SK-N-MC (cell line): ENCODE results near the gene SCO2.

Source experiments
- EZH2 ChIP-seq: fragments of 200-600 bp; sonication (generic); IDR thresholded peaks from one replicate; pipeline ENCODE4 v1.6.1; 2017; ENCODE audit warnings: antibody characterized with exemption
- FOXP2 ChIP-seq: optimal IDR thresholded peaks from 2 replicates; pipeline ENCODE3; 2011; ENCODE audit warnings: mild to moderate bottlenecking, moderate library complexity; ENCODE audit not compliant: insufficient read depth; ENCODE audit errors: extremely low read length, control extremely low read depth
- POLR2AphosphoS5 ChIP-seq: IDR thresholded peaks from 2 replicates; pipeline ENCODE4 v1.6.1; 2012; ENCODE audit warnings: mild to moderate bottlenecking, low read depth, low read length, borderline replicate concordance

- TF ChIP-seq EZH2 (no peak), POLR2AphosphoS5 (no peak), FOXP2 (no peak)
These were observed 4.1 kb upstream of the SCO2 start for GRCh38 chr22:50529416-50529896.
